Measurements from ENCODE around the gene CYFIP1.

CYFIP1 gene

DNA sequence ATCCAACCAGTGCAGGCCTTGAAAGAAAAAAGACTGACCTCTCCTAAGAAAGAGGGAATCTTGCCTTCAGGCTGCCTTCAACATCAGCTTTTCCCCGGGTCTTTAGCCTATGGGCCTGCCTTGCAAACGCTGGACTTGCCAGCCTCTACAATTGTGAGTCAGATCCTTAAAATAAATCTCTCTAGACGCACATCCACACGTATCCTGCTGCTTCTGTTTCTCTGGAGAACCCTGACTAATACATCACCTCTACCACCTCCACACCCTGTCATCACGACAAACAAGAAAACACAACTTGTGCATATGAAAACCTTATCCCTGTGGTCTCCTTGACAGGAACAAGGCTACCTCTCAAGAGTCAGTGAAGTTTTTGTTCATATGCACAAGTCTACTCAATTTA, 11.8 kb downstream of the CYFIP1 start:
- DNase-seq, result no peak

DNA sequence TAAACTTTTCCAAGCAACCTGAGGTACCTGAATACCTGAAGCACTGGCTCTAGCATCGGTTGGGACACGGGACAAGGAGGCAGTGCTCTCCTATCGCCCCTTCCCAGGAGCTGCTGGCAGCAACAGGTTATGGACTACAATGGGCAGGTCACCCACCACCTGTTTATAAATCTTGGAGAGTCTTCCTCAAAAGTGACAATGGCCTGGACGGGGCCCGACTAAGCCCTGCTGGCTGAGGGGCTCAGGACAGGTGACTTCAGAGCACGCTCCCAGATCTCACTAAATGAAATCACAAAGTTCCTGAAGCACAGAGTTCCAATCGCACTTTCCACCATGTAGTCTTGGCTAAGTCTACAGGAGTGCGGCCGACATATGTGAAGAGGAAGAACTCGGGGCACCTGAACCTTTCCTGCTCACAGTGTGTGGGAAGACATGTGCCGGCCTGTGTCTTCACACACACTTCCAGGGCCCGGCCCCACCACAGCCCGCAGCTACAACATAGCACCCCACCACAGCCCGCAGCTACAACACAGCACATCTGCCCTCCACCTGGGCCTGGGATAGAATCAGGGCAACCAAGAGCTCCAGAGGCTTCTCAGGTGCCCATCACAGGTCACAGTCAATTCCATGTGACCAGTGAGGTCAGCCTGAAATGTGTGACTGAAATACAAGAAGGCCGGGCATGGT, 12.9 kb downstream of the CYFIP1 start:
- DNase-seq, result no peak

DNA sequence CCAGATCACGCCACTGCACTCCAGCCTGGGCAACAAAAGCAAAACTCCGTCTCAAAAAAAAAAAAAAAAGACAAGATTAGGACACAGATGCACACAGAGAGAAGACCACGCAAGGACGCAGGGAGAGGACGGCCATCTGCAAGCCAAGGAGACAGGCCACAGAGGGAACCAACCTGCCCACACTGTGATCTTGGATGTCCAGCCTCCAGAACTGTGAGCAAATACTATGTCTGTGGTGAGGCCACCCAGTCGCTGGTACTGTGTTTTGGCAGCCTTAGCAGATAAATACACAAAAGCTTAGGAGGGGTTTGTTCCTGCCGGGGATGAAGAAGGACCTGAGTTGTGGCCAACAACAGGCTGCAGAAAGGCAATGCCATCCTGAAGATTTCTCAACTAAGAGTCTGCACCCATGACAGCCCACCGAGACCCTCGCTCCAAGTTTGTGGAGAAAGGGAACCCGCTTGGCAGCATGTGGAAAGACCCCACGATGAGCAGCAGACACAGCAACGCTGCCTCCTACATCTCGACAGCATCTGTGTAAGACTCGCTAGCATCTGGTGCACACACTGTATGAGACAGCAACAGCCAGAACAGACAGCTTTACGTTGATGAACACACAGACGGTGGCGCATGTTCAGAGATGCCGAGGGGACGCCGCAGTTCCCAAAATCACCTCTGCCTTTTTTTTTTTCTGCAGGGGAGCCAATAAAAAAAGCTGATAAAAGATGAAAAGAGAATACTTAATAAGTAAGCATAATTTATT, 13.7 kb downstream of the CYFIP1 start:
- no peak for DNase-seq

DNA sequence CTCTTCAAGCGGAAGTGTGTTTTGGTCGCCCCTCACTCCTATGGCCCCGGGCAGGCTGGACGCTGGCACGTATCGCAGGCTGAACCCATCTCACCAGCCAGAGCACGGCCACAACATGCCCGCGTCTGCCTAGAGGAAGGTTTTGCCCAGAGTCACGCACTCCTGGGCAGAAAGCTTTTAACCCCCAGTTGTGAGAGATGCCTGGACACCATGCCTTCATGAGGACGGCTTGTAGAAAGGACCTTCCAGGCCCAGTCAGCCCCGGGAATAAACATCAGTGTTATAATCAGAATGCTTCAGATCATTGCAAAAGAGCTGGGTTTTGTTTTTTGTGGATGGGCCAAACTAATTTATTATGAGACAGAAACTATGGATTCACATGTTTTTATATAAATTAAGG, 16.5 kb downstream of the CYFIP1 start:
- no peak for DNase-seq

DNA sequence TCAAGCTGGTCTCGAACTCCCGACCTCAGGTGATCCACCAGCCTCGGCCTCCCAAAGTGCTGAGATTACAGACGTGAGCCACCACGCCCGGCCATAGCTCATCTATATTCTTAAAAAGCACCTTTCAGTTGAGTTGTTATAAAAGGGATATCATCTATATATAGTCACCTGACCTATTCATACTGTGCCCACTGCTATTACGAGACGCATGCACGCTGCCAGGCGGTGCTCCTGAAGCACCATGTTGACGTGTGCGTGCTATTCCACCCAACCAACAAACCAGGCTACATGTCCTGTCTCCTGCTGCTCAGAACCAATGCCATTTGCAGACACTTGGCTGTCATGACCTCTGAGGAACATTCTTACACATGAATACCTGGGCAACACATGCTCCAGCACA, 17.6 kb downstream of the CYFIP1 start:
- DNase-seq, result no peak

DNA sequence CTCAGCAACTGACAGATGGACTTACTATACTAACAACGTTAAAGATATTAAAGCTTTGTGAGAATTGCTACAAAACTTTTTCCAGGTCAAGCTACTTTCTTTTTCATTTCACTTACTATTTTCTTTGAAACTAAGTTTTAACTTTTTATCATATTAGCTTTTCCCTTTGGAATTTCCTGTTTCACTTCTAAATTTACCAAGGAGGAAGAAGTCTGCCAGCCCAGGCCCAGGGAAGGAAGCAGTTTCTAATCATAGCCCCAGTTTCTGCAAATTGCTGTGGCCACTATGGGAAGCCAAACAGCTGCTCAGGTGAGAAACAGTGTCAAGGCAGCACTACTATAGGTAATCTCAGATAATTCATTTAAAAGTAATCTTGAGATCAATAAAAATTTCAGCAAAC, 18.4 kb downstream of the CYFIP1 start:
- DNase-seq, result no peak

DNA sequence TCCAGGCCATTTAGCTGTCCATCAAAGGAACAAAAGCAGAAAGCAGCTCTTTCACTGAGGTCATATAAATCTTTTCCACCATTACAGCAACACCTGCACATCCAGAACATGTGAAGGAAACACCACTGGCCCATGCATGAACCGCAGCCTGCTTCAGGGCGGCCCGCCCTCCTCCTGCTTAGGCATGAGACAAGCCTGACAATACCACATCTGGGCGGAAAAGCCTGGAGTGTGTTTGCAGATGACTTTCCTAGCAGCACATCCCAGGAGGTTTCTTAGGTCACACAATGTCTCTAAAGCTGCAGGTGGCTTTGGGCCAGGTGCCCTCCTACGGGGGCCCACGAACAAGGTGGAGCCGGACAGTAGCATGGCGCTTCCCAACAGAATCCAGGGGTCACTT, 19.6 kb downstream of the CYFIP1 start:
- DNase-seq, result no peak

DNA sequence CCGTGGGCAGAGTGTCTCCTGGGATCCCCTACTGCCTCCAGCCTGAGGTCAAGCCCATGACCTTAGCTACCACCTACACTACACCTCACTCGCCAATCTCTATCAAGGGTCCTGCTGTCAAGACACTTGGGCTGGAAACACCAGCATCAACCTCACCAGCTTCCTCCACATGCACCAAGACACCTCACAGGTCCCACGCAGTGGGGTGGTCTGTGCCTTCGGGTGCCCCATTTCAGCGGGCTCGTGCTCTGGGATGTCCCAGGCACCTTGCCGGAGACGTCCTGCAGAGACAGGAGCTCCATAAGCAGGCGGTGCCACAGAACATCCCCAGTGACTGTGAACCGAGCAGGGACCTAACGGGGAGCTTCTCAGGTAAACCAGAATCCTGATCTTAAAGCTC, 20.0 kb downstream of the CYFIP1 start:
- no peak for DNase-seq

DNA sequence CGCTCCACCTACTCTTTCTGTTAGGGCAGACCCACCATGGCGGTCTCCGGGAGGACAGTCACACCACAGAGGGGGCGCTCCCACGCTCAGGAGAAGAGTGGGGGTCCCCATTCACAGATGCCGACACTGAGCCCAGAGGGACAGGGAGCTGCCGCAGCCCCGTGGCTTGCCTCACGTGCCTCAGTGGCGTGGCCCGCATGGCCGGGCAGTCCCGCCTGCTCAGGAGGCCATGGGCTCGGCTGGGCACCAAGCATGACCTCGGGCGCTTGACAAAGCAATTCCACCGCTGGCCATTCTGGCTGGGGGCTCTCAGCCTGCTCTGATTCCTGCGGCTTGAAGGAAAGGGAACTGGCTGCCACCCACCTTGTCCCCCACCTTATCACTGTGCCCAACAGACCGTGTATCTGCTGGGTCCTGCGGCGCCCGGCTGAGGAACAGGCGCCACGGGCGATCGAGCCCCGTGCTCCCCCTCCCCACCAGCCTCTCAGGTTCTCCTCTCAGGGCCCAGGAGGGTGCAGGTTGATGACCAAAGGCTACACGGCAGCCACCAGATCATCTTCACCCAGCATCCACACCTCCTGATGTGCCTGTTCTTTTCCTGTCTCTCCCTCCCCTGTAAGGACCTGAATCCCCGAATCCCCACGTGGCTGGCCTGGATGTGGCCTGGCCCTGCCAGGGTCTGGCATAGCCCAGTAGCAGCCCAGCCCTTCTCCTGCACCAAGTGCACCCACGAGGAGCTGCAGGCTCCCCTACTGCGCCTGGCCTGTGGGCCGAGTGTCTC, 20.7 kb downstream of the CYFIP1 start:
- DNase-seq, result no peak

DNA sequence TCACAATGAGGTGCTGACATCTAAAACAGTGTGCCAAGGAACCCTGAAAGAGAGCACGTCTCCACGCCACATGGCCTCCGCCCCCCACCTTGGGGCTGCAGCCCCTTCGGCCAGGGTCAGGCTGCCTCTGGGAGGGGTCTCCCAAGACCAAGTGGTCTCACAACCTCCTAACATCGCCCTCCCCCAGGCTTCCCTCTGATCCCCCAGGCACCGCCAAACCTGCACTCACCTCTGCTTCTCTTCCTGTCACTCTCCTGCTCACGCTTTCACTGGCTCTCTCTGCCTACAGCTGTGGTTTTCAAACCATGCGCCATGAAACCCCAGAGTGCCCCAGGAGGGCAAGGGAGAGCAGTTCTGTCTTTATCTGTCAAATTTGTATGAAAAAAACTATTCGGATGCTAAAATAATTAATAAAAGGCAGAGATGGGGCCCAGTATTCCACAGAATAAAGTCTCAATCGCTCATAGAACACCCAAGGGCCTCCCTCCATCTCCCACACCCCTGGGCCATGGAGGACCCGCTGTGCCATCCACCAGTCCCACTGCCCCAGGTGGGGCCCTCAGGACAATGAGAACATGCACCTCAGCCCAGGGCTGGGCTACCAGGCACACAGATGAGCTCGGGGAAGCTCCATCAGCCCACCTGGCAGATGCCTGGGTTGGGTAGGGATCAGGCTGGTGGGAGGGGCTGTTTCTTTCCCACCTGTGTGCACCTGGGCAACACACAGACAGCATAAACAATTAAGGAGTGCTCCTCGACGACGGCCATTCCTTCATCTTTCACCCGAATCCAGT, 21.5 kb downstream of the CYFIP1 start:
- no peak for DNase-seq

DNA sequence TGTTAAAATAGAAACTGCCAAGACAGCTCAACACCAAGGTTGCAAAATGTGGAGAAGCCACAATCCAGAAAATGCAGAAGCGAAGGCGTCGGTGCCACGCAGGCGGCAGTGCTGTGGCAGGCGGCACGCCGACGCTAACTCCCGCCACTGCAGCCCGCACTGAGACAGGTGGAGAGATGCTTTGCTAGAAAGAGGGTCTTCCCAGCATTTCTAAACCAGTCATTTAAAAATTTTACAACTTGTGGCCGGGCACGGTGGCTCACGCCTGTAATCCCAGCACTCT, 23.2 kb downstream of the CYFIP1 start:
- peak in 2 of 51 donors; percentile 30 to 62 for DNase-seq

DNA sequence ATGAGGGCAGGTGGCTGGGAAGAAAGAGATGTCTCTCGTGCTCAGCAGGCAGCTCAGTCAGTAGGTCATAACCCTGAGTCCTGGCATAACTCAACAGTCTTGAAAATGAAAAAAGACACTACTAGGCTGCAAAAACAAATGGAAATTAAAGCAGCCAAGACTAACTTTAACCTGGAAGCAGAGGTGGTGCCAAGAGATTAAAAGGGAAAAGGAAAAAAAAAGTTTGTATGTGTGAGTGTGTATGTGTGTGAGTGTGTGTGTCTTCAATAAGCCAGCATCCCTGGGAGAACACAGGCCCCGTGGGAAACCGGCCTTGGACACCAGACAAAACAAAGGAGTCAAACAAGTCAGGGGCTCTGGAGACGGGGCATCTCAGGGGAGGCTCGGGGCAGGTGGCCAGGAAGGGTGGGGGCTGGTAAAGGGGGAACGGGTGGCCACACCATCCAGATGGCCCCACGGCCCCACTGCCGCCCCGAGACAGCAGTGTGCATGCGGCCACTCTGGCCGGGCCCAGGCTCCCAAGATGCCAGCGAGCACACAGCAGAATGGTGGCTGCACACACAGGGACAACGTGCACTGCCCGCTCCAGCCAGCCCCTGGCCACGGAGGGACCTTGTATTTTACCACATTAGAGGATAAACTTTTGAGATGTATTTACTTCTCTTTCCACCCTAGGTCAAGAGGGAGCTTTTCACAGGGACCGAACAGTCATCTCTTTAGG, 23.8 kb downstream of the CYFIP1 start:
- DNase-seq, result peak in 18 of 51 donors; percentile 15 to 62 (median 38)

DNA sequence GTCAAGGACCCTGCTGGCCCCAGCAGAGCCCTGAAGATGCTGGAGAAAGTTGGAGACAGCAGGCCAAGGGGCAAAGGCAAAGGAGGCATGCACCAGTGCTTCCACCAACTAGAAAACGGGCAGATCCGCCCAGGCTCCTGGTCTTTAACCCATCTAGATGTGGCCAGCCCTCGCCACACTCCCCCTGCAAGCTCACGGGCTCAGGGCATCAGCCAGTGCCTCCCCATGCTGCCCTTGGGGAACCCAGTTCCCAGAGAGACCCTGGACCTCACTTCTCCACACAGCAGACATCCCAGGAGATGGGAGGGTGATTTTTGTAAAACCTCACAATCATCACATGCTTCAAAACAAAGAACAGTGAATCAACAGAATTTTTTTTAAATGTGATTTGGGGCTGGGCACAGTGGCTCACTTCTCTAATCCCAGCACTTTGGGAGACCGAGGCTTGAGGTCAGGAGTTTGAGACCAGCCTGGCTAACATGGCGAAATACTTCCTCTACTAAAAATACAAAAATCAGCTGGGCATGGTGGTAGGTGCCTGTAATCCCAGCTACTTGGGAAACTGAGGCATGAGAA, 24.5 kb downstream of the CYFIP1 start:
- DNase-seq, result no peak

DNA sequence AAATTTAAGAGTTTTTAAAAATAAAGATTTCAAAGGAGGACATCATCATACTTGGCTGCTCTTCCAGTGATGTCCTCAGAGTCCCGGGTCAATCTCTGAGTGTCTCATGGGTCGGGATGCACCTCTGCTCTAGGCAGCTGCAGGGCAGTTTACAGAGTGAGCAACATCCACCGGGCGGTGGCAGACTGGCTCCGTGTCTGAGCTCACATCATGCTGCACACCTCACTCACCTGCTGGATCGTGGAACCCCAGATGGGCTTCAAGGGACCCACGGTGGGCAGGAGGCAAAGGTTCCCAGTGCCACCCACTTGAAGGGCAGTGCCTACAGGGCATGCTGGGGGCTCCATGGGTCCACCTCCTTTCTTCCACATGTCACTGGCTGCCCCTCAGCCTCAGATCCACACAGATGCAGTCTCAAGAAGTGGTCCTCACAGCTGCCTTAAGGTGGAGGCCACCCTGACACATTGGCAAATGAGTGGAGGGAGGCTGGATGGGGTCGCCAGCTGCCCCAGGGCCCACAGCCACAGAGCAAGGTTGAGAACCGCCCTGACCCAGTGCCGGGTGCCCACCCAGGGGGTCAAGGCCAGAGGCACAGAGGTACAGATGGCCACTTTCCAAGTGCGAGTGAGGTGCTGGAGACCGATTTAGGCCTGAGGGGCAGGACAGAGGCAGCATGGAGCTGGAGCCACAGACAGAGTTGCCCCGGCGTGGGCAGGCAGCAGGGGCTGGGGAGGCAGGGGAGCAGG, 25.2 kb downstream of the CYFIP1 start:
- no peak for DNase-seq

DNA sequence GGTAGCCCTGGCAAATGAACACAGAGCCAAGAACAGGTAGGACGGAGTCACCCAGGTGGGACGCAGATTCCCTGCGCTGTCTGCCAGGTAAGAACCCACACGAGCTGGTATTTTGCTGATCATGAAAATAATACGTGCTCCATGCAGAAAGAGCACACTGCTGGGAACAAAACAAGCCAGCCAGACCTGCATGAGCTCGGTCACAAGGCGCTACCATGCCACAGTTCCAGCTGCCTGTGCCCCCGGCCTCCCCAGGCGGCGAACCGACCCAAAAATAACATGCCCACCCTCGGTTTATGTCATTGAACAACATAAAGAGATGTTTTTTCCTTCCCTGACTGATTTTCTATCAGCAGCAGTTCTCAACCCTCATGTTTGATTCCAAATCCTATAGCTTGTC, 25.8 kb downstream of the CYFIP1 start:
- no peak for DNase-seq

DNA sequence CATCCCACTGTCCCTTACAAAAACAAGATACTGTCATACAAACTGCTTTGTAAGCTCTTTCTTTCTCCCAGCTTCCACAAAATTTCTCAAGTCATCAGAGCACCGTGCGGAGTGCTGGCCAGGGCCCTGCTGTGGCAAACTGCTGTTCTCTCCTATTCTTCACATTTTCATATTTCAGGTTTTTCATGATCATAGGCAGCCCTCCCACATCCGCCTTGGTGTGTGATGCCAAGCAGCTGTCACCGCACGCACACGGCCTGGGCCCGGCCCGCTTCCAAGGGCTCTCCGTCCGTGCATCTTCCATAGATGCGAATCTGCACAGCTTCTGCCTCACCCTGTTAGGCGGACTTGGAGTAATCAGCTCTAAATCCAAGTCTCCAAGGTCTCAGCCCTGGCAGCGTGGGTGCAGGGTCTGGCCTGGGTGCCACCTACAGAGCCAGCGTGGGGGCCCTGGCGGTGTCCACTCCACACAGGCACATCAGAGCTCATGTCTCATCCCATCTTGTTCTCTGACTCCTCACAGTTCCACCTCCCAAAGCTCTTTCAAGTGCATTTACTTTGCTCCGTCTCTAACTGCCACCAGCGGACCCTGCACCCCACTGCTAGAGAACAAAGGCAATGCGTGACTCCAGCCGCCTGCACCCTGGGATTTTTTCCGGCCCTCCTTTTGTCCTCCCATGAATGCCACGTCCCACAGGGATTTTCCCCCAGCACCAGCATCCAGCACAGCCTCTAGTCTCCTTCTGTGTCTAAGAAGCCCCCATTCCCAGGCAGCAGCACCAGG, 27.2 kb downstream of the CYFIP1 start:
- no peak for DNase-seq

DNA sequence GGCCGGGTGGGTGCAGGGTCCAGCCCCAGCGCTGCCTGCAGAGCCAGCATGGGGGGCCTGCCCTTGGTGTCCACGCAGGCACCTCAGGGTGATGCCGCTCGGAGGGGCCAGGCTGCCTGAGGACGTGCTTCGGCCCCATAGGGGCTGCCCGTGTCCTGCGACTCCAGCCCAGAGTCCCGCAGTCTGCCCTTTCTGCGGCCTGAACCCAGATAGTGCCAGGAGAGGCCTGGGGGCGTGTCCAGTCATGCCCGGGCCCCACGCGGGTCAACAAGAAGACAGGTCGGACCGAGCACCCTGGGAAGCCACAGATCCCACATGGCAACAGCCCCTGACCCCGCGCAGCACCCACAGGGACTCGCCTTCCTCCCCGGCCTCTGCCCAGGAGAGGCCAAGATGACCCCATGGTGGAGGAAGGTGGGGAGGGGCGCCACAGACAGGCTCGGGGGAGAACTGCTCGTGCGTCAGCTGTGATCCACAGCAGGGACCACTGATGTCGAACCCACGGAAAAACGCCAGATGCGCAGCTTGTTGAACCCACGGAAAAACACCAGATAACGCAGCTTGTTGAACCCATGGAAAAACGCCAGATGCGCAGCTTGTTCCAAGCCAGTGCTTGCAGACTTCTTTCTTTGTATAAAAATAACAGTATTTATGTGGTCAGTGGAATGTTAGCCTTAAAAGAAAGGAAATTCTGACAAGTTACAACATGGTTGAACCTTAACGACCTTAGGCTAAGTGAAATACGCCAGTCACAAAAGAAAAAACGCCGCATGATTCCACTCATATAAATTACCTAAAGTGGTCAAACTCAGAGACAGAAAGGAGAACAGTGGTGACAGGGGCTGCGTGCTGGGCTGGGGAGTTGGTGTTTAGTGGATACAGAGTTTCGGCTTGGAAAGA, 28.5 kb downstream of the CYFIP1 start:
- DNase-seq, result no peak

DNA sequence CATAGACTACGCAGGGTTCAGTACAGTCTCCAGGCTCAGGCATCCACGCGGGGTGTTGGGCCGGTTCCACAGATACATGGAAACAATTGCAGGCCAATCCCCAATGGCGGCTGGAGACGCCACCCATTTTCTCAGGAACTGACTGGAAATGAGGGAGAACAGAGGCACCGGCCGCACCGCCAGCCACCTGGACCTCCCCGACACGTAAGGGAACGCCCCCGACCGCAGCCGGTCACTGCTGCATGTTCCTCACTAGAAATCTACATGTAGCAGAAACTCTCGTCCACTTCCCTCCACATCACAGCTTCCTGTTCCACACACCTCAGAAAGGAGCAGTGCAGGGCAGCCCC, 29.2 kb downstream of the CYFIP1 start:
- no peak for DNase-seq

Data from hypothalamus (tissue), 51 donors.